GM19324 (cell line): Measurements from ENCODE around the gene INTS12.
A peak's percentile ranks its signal among the peaks of the same experiment; 100 is the strongest.
"Not testable (repeated sequence)": the region's sequence is repeated elsewhere in the genome, so short reads cannot be mapped to it uniquely, and the experiment has no call there.

ENCODE experiments used
- ATAC-seq: cut with Tn5 transposase; IDR thresholded peaks from one replicate; pipeline ENCODE4 v1.9.1; 2021; ENCODE audit warnings: mild to moderate bottlenecking, moderate library complexity; ENCODE audit not compliant: unreplicated experiment, low FRiP score

Gene INTS12

GRCh38 chr4:105708181-105709080, at the start of gene INTS12, which contains the start of gene GSTCD:
TSS of gene INTS12 (minus strand) at chr4:105708689. CDS start at chr4:105700005, 8,684 bp downstream.
TSS of gene GSTCD (plus strand) at chr4:105708784. CDS start at chr4:105717614, 8,830 bp downstream.
- ATAC-seq: peak; percentile 86

GRCh38 chr4:105755375-105755774, 46.9 kb upstream of the INTS12 start:
- no peak for ATAC-seq

GRCh38 chr4:105753361-105753760, 44.9 kb upstream of the INTS12 start:
- no peak for ATAC-seq

- ATAC-seq: no peak
Observed at GRCh38 chr4:105751718-105752299, 43.3 kb upstream of the INTS12 start.

GRCh38 chr4:105748222-105748621, 39.7 kb upstream of the INTS12 start:
- ATAC-seq: no peak

GRCh38 chr4:105741548-105741947, 33.1 kb upstream of the INTS12 start:
- ATAC-seq: no peak

- not testable (repeated sequence) for ATAC-seq
Observed at GRCh38 chr4:105735217-105735616, 26.7 kb upstream of the INTS12 start.

GRCh38 chr4:105729895-105730294, 21.4 kb upstream of the INTS12 start:
- ATAC-seq: not testable (repeated sequence)

- ATAC-seq: no peak
Observed at GRCh38 chr4:105725623-105726022, 17.1 kb upstream of the INTS12 start.

GRCh38 chr4:105719204-105719603, 10.7 kb upstream of the INTS12 start:
- no peak for ATAC-seq

- no peak for ATAC-seq
Observed at GRCh38 chr4:105715692-105716278, 7.3 kb upstream of the INTS12 start.

GRCh38 chr4:105714932-105715331, 6.4 kb upstream of the INTS12 start:
- ATAC-seq: no peak

- peak; percentile 56 for ATAC-seq
Observed at GRCh38 chr4:105714071-105714521, 5.6 kb upstream of the INTS12 start.

- no peak for ATAC-seq
Observed at GRCh38 chr4:105712766-105713165, 4.3 kb upstream of the INTS12 start.

- ATAC-seq: no peak
Observed at GRCh38 chr4:105710678-105711077, 2.2 kb upstream of the INTS12 start.

- ATAC-seq: no peak
Observed at GRCh38 chr4:105710012-105710600, 1.6 kb upstream of the INTS12 start.

- ATAC-seq: peak; percentile 33
Observed at GRCh38 chr4:105709081-105709450, 577 bp upstream of the INTS12 start.

- ATAC-seq: no peak
Observed at GRCh38 chr4:105707782-105708180, 708 bp downstream of the INTS12 start.

- no peak for ATAC-seq
Observed at GRCh38 chr4:105698607-105699006, 9.9 kb downstream of the INTS12 start.

- ATAC-seq: not testable (repeated sequence)
Observed at GRCh38 chr4:105695832-105696231, 12.7 kb downstream of the INTS12 start.

GRCh38 chr4:105694812-105695211, 13.7 kb downstream of the INTS12 start:
- not testable (repeated sequence) for ATAC-seq
